Measurements from ENCODE around the gene PDGFA.

DNA sequence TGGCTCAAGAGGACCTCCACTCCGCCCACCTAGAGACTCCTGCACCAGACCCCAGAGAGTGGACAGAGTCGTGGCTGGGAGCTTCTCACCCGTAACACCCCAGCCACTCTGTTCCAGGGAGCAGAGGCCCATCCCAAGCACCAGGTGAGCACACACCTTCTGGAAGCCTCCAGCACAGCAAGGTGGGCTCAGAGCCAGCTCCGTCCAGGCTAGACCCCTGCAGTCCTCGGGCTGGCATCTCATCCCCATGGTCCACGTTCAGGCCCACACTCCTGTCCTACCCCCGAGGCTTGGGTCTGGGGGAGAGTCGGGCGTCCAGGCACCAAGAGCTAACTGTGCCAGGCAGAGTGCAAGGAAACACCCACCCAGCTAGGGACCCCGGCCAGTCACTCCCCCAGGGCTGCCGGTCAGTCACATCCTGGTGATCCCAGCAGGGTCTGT, 13.2 kb downstream of the PDGFA start:
- TF ChIP-seq, protein P1, sequence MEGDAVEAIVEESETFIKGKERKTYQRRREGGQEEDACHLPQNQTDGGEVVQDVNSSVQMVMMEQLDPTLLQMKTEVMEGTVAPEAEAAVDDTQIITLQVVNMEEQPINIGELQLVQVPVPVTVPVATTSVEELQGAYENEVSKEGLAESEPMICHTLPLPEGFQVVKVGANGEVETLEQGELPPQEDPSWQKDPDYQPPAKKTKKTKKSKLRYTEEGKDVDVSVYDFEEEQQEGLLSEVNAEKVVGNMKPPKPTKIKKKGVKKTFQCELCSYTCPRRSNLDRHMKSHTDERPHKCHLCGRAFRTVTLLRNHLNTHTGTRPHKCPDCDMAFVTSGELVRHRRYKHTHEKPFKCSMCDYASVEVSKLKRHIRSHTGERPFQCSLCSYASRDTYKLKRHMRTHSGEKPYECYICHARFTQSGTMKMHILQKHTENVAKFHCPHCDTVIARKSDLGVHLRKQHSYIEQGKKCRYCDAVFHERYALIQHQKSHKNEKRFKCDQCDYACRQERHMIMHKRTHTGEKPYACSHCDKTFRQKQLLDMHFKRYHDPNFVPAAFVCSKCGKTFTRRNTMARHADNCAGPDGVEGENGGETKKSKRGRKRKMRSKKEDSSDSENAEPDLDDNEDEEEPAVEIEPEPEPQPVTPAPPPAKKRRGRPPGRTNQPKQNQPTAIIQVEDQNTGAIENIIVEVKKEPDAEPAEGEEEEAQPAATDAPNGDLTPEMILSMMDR (IDR thresholded peaks at IDR 0.05): no peak
- no peak for TF ChIP-seq POLR2A (IDR thresholded peaks at IDR 0.05)
